Endothelial cell of umbilical vein (primary cell): ENCODE data around the gene ZNF775. TPM values are rescaled to one million over a fixed set of nuclear protein-coding genes. Genes with fewer than 3 reads are reported as not detected.

Experiments
- BruUV-seq: library from RNA; stranded (reverse); fragments of 400-500 nt; replicated peaks from 2 replicates; lab custom pipeline; 2021; lab: Mats Ljungman, UMichigan
- CTCF ChIA-PET: fragments of 300-600, 350-600 bp; sonication (Branson Sonifier 250); formaldehyde crosslinking; loops from one replicate; lab custom pipeline; 2021; ENCODE audit warnings: antibody characterized with exemption, inconsistent platforms; lab: Charles Lee
- POLR2A ChIA-PET: fragments of 300-600, 350-600 bp; sonication (Branson Sonifier 250); formaldehyde crosslinking; loops from one replicate; lab custom pipeline; 2021; ENCODE audit warnings: antibody characterized with exemption, inconsistent platforms; lab: Charles Lee
- DNase-seq: peaks from one replicate; pipeline ENCODE4 v3.0.0-alpha.2; 2011; ENCODE audit warnings: low read depth, low spot score
- FAIRE-seq: peaks from 2 replicates; lab custom pipeline; 2011; peaks lifted over from hg19 to GRCh38; lab: Jason Lieb, UNC
- H2AFZ ChIP-seq: 2 replicates; pipeline ENCODE4 v1.6.0; 2012; ENCODE audit warnings: low read depth, low read length, control low read depth, inconsistent platforms
- H3K27ac ChIP-seq: 2 replicates; pipeline ENCODE4 v1.5.1; 2011; ENCODE audit warnings: low read depth, mild to moderate bottlenecking, control low read depth, low read length, moderate library complexity; ENCODE audit not compliant: insufficient read depth
- H3K27me3 ChIP-seq, 2 experiments: 2 replicates each; pipeline versions ENCODE4 v1.6.0 to v1.6.1; 2011; ENCODE audit warnings: low read length in 2 of 2, mixed read lengths in 1 of 2; ENCODE audit not compliant: control insufficient read depth in 2 of 2, insufficient read depth in 2 of 2
- H3K36me3 ChIP-seq, 2 experiments: 2 replicates in 1 of 2; 3 replicates in 1 of 2; pipeline ENCODE4 v1.5.1; 2011; ENCODE audit warnings: low read length in 2 of 2, mild to moderate bottlenecking in 1 of 2, moderate library complexity in 1 of 2; ENCODE audit not compliant: control insufficient read depth in 2 of 2, insufficient read depth in 2 of 2; ENCODE audit errors: extremely low read depth in 1 of 2
- H3K4me1 ChIP-seq: 3 replicates; pipeline ENCODE4 v1.5.1; 2011; ENCODE audit warnings: mild to moderate bottlenecking, low read length; ENCODE audit not compliant: control insufficient read depth, insufficient read depth; ENCODE audit errors: extremely low read depth
- H3K4me2 ChIP-seq: 2 replicates; pipeline ENCODE4 v1.6.1; 2011; ENCODE audit warnings: low read length, control low read depth, mixed read lengths; ENCODE audit not compliant: insufficient read depth
- H3K4me3 ChIP-seq, 3 experiments: fragments of 200-600 bp in 1 of 3; sonication (generic), shearing (Covaris generic) in 1 of 3; replicated peaks in 1 of 3; 2 replicates each; pipeline ENCODE4 v1.5.1; 2011 to 2016; ENCODE audit warnings: control low read depth in 3 of 3, low read length in 3 of 3, mild to moderate bottlenecking in 2 of 3, inconsistent platforms in 1 of 3, low read depth in 1 of 3, moderate library complexity in 1 of 3; ENCODE audit not compliant: insufficient read depth in 1 of 3
- H3K79me2 ChIP-seq: 2 replicates; pipeline ENCODE4 v1.6.0; 2012; ENCODE audit warnings: low read length, inconsistent platforms; ENCODE audit not compliant: control insufficient read depth, insufficient read depth
- H3K9ac ChIP-seq: replicated peaks from 2 replicates; pipeline ENCODE3; 2011; ENCODE audit warnings: low read length, control low read depth; ENCODE audit not compliant: insufficient read depth; ENCODE audit errors: extremely low read depth
- H3K9me1 ChIP-seq: replicated peaks from 3 replicates; pipeline ENCODE4 v1.6.0; 2011; ENCODE audit warnings: mild to moderate bottlenecking, low read length; ENCODE audit not compliant: control insufficient read depth, insufficient read depth; ENCODE audit errors: extremely low read depth
- H3K9me3 ChIP-seq: replicated peaks from 2 replicates; pipeline ENCODE4 v1.5.1; 2012; ENCODE audit warnings: low read length, inconsistent platforms; ENCODE audit not compliant: control insufficient read depth, insufficient read depth
- H4K20me1 ChIP-seq: replicated peaks from 2 replicates; pipeline ENCODE3; 2011; ENCODE audit warnings: mild to moderate bottlenecking, low read length; ENCODE audit not compliant: control insufficient read depth, insufficient read depth; ENCODE audit errors: extremely low read depth
- CTCF ChIP-seq, 2 donors: IDR thresholded peaks; 1 replicate in 1 of 2; 2 replicates in 1 of 2; pipeline ENCODE4 v1.5.1; 2011; ENCODE audit warnings: low read length in 2 of 2, mild to moderate bottlenecking in 2 of 2, moderate library complexity in 2 of 2, control low read depth in 1 of 2, inconsistent platforms in 1 of 2, low read depth in 1 of 2; ENCODE audit not compliant: insufficient read depth in 1 of 2; ENCODE audit errors: extremely low read depth in 1 of 2
- EZH2 ChIP-seq: IDR thresholded peaks from 2 replicates; pipeline ENCODE4 v1.6.1; 2012; ENCODE audit warnings: borderline replicate concordance, low read depth, mild to moderate bottlenecking, moderate library complexity, low read length, inconsistent platforms; ENCODE audit not compliant: severe bottlenecking
- FOS ChIP-seq: IDR thresholded peaks from 2 replicates; pipeline ENCODE4 v1.6.1; 2011; ENCODE audit warnings: mild to moderate bottlenecking, low read length, moderate library complexity, borderline replicate concordance; ENCODE audit not compliant: insufficient read depth
- GATA2 ChIP-seq: IDR thresholded peaks from 2 replicates; pipeline ENCODE4 v1.7.0; 2011; ENCODE audit warnings: low read depth, mild to moderate bottlenecking, moderate library complexity, mixed read lengths, low read length; ENCODE audit not compliant: insufficient read length, insufficient read depth
- JUN ChIP-seq: IDR thresholded peaks from 2 replicates; pipeline ENCODE4 v1.6.1; 2011; ENCODE audit warnings: borderline replicate concordance, low read depth; ENCODE audit not compliant: insufficient read length, insufficient read depth
- MAX ChIP-seq: IDR thresholded peaks from 2 replicates; pipeline ENCODE4 v1.6.1; 2011; ENCODE audit not compliant: insufficient read depth, insufficient read length
- MYC ChIP-seq: IDR thresholded peaks from one replicate; pipeline ENCODE4 v1.6.1; 2011; ENCODE audit warnings: mild to moderate bottlenecking, low read depth, low read length
- POLR2A ChIP-seq: IDR thresholded peaks from 2 replicates; pipeline ENCODE4 v1.6.1; 2012; ENCODE audit warnings: low read depth, mild to moderate bottlenecking, control low read depth, low read length
- POLR2AphosphoS5 ChIP-seq: IDR thresholded peaks from 2 replicates; pipeline ENCODE4 v1.6.1; 2012; ENCODE audit warnings: low read depth, mild to moderate bottlenecking, control low read depth, low read length, moderate library complexity; ENCODE audit not compliant: insufficient read depth
- dilution Hi-C: fragments of 300-500 bp; cut with MboI; formaldehyde crosslinking; loops from one replicate; pipeline ENCODE4 v1.15.0; 2019; ENCODE audit warnings: low sequenced_read_pairs; ENCODE audit not compliant: extremely low pct_ligation_motif_present
- intact Hi-C: fragments of 100-400 bp; cut with micrococcal nuclease; formaldehyde crosslinking; loops from one replicate; pipeline ENCODE4 v1.10.0; 2022
- polyA plus RNA-seq, 4 experiments: library from polyadenylated mRNA; depleted of rRNA in 3 of 4; stranded (reverse) in 3 of 4; unstranded in 1 of 4; fragments of >200 nt; gene quantifications; 2 replicates each; pipeline versions ENCODE4 v1.2.1 to v1.2.3, GENCODE V29; 2011 to 2012; ENCODE audit warnings: missing spikeins in 1 of 4
- total RNA-seq: library from RNA; stranded (reverse); gene quantifications from 2 replicates; pipeline ENCODE4 v1.2.3, GENCODE V29; 2021

Gene ZNF775
- total and polyA plus RNA-seq, 2 donors (not counting 3 experiments of a cell fraction or from before 2014, with no cell fraction given): 5.8 to 8.3 TPM

- Histone ChIP-seq H3K9me3 (no peaks in the 10 kb centered on the region), H3K79me2 (no peaks in the 10 kb centered on the region), H4K20me1 (no peaks in the 10 kb centered on the region), H3K9me1 (no peaks in the 10 kb centered on the region), H3K4me2 (no peak overlapping the region), H3K36me3 (peaks cover 0 to 15% of the 10 kb centered on the region in 2 experiments), H3K9ac (no peak overlapping the region), H3K27me3 (no peaks in the 10 kb centered on the region), H3K27ac (no peak overlapping the region), H3K4me1 (peaks cover 8% of the 10 kb centered on the region), H3K4me3 (no peak overlapping the region), H2AFZ (no peak overlapping the region)
- POLR2A ChIA-PET: no interaction called here
- BruUV-seq: no TSS peak
- CTCF ChIA-PET: interaction anchor here (1.1 kb wide), 1 partner anchor 13 kb away, joined by 3 read pairs; no protein-coding TSS in a partner anchor
- TF ChIP-seq POLR2AphosphoS5 (no peak), GATA2 (no peak), MYC (no peak), JUN (no peak), CTCF (IDR thresholded peaks at IDR 0.05; ENCODE audit: extremely low read depth in 1 of 2, insufficient read depth in 1 of 2, low read depth in 1 of 2, low read length in 2 of 2) (no peak), FOS (no peak), EZH2 (no peak), POLR2A (no peak), MAX (no peak)
- intact Hi-C loops: no loop called here
- no peak for FAIRE-seq
- dilution Hi-C loops: no loop called here
- no peak for DNase-seq
Observed at GRCh38 chr7:150400788-150401423, 21.8 kb downstream of the ZNF775 start.
